MM.1S (cell line): ENCODE data around the gene DSCAML1.
"Not testable (repeated sequence)": the region's sequence is repeated elsewhere in the genome, so short reads cannot be mapped to it uniquely, and the experiment has no call there.

ENCODE experiments used
- DNase-seq: peaks from one replicate; pipeline ENCODE4 v3.0.0-alpha.2; 2015
- H2AFZ ChIP-seq: fragments of 300-600 bp; sonication (generic); 2 replicates; pipeline ENCODE4 v1.6.0; 2016; ENCODE audit warnings: antibody characterized with exemption, low read length
- H3F3A ChIP-seq: fragments of 300-600 bp; sonication (generic); 2 replicates; pipeline ENCODE4 v1.6.1; 2016; ENCODE audit warnings: mild to moderate bottlenecking, antibody characterized with exemption, low read length, moderate library complexity, mixed read lengths; ENCODE audit not compliant: insufficient read depth
- H3K27ac ChIP-seq: fragments of 300-600 bp; sonication (generic); 2 replicates; pipeline ENCODE4 v1.5.1; 2016; ENCODE audit warnings: mild to moderate bottlenecking, low read length
- H3K27me3 ChIP-seq: fragments of 300-600 bp; sonication (generic); replicated peaks from 2 replicates; pipeline ENCODE4 v1.6.0; 2016; ENCODE audit warnings: low read length; ENCODE audit not compliant: insufficient read depth
- H3K36me3 ChIP-seq: fragments of 300-600 bp; sonication (generic); replicated peaks from 2 replicates; pipeline ENCODE4 v1.6.1; 2016; ENCODE audit warnings: mild to moderate bottlenecking, low read length, mixed read lengths; ENCODE audit not compliant: insufficient read depth
- H3K4me1 ChIP-seq: fragments of 300-600 bp; sonication (generic); 2 replicates; pipeline ENCODE4 v1.6.1; 2016; ENCODE audit warnings: low read length, mixed read lengths
- H3K4me2 ChIP-seq: fragments of 300-600 bp; sonication (generic); 2 replicates; pipeline ENCODE4 v1.6.0; 2016; ENCODE audit warnings: low read depth, low read length
- H3K4me3 ChIP-seq: fragments of 300-600 bp; sonication (generic); 2 replicates; pipeline ENCODE4 v1.5.1; 2016; ENCODE audit warnings: low read length, mixed read lengths
- H3K79me2 ChIP-seq: fragments of 300-600 bp; sonication (generic); 2 replicates; pipeline ENCODE4 v1.6.1; 2016; ENCODE audit warnings: mixed run types, low read length, mixed read lengths
- H3K9ac ChIP-seq: fragments of 300-600 bp; sonication (generic); 2 replicates; pipeline ENCODE4 v1.6.1; 2016; ENCODE audit warnings: low read length, mixed read lengths
- H3K9me2 ChIP-seq: fragments of 300-600 bp; sonication (generic); replicated peaks from 2 replicates; pipeline ENCODE4 v1.6.1; 2016; ENCODE audit warnings: mild to moderate bottlenecking, low read length, mixed read lengths; ENCODE audit not compliant: insufficient read depth
- H3K9me3 ChIP-seq: fragments of 300-600 bp; sonication (generic); replicated peaks from 2 replicates; pipeline ENCODE4 v1.6.1; 2016; ENCODE audit warnings: mild to moderate bottlenecking, low read length, mixed read lengths; ENCODE audit not compliant: insufficient read depth
- H4K20me1 ChIP-seq: fragments of 300-600 bp; sonication (generic); 2 replicates; pipeline ENCODE4 v1.6.1; 2016; ENCODE audit warnings: mild to moderate bottlenecking, low read length, moderate library complexity, mixed read lengths; ENCODE audit not compliant: insufficient read depth
- CTCF ChIP-seq: fragments of 300-600 bp; sonication (generic); IDR thresholded peaks from 2 replicates; pipeline ENCODE4 v1.5.1; 2016; ENCODE audit warnings: antibody characterized with exemption, low read length, mixed read lengths
- EZH2 ChIP-seq: fragments of 300-600 bp; sonication (generic); optimal IDR thresholded peaks from 2 replicates; pipeline ENCODE3; 2017; ENCODE audit warnings: low read depth, mild to moderate bottlenecking, antibody characterized with exemption, low read length, mixed read lengths
- EZH2phosphoT487 ChIP-seq: fragments of 300-600 bp; sonication (generic); IDR thresholded peaks from 2 replicates; pipeline ENCODE4 v1.6.1; 2018; ENCODE audit warnings: antibody characterized with exemption, low read length

The DSCAML1 gene

DNA sequence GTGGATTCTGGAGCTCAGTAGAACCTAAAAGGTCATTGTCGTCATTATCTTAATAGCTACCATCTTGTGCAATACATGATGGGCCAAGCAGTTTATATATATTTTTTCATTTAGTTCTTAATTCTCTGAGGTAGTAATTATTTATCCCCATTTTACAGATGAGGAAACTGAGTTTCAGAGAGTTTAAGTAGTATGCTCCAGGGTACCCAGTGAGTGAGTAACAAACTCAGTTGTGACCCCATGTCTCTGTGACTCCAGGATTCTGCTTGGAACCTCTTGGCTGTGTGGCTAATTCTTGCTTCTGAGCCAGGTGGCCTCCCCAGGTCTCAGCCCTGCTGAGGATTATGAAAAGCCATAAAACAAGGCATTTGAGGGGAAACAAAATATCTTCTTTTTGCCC, 386.8 kb downstream of the DSCAML1 start:
- H3K9ac ChIP-seq, result no peak overlapping the region
- H3K79me2 ChIP-seq, result no peaks in the 10 kb centered on the region
- H2AFZ ChIP-seq, result no peak overlapping the region
- H3K9me3 ChIP-seq, result no peaks in the 10 kb centered on the region
- H3K36me3 ChIP-seq, result no peaks in the 10 kb centered on the region
- H3K27ac ChIP-seq, result no peak overlapping the region
- no peaks in the 10 kb centered on the region for H3K4me1 ChIP-seq
- no peak overlapping the region for H3K4me3 ChIP-seq
- H3K4me2 ChIP-seq, result no peak overlapping the region
- no peaks in the 10 kb centered on the region for H3K27me3 ChIP-seq
- DNase-seq, result no peak
- no peaks in the 10 kb centered on the region for H3K9me2 ChIP-seq
- no peaks in the 10 kb centered on the region for H3F3A ChIP-seq
- TF ChIP-seq EZH2 (no peak), CTCF (no peak), EZH2phosphoT487 (no peak)
- H4K20me1 ChIP-seq, result no peaks in the 10 kb centered on the region

DNA sequence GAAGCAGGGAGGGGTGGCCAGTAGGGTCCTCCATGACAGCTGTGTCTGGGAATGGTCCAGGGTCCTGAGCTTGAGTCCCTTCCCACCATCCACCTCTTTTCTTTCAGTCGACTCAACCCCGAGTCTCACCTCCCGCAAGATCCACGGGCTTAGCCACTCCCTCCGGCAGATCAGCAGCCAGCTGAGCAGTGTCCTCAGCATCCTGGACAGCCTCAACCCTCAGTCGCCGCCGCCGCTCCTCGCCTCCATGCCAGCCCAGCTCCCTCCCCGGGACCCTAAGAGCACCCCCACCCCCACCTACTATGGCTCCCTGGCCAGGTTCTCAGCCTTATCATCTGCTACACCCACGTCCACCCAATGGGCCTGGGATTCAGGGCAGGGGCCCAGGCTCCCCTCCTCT, 387.5 kb downstream of the DSCAML1 start:
- no peaks in the 10 kb centered on the region for H3K27me3 ChIP-seq
- no peaks in the 10 kb centered on the region for H3K79me2 ChIP-seq
- no peaks in the 10 kb centered on the region for H3K9me3 ChIP-seq
- no peak overlapping the region for H3K4me3 ChIP-seq
- no peak for DNase-seq
- no peaks in the 10 kb centered on the region for H3F3A ChIP-seq
- no peak overlapping the region for H3K4me2 ChIP-seq
- H3K27ac ChIP-seq, result no peak overlapping the region
- H3K36me3 ChIP-seq, result no peaks in the 10 kb centered on the region
- no peaks in the 10 kb centered on the region for H4K20me1 ChIP-seq
- no peak overlapping the region for H3K9ac ChIP-seq
- TF ChIP-seq EZH2phosphoT487 (no peak), EZH2 (no peak), CTCF (no peak)
- no peak overlapping the region for H2AFZ ChIP-seq
- H3K9me2 ChIP-seq, result no peaks in the 10 kb centered on the region
- no peaks in the 10 kb centered on the region for H3K4me1 ChIP-seq

GRCh38 chr11:117408356-117408755, 388.7 kb downstream of the DSCAML1 start:
- Histone ChIP-seq H3K9me3 (no peaks in the 10 kb centered on the region), H3F3A (no peaks in the 10 kb centered on the region), H3K36me3 (no peaks in the 10 kb centered on the region), H2AFZ (no peak overlapping the region), H3K4me3 (no peak overlapping the region), H3K27ac (no peak overlapping the region), H3K4me1 (no peaks in the 10 kb centered on the region), H3K4me2 (no peak overlapping the region), H3K9me2 (no peaks in the 10 kb centered on the region), H4K20me1 (no peaks in the 10 kb centered on the region), H3K27me3 (no peaks in the 10 kb centered on the region), H3K9ac (no peak overlapping the region), H3K79me2 (no peaks in the 10 kb centered on the region)
- no peak for TF ChIP-seq CTCF
- no peak for TF ChIP-seq EZH2phosphoT487
- TF ChIP-seq EZH2, result no peak
- no peak for DNase-seq

DNA sequence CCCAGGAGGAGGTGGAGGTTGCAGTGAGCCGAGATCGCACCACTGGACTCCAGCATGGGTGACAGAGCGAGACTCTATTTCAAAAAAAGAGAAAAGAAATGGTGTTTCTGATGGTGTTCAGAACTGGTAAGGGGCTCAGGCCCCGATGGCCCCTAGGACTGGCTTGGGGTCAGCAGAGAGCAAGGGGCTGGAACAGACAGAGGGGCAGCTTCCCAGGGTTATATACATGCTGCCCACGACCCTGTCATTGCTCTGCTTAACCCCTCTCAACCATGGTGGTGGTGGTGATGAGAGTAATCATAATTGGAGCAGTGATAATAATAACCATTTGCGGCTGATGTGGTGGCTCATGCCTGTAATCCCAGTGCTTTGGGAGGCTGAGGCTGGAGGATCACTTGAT, 390.0 kb downstream of the DSCAML1 start:
- H3K9me3 ChIP-seq, result no peaks in the 10 kb centered on the region
- no peaks in the 10 kb centered on the region for H3K9me2 ChIP-seq
- H3K27me3 ChIP-seq, result no peaks in the 10 kb centered on the region
- H3K36me3 ChIP-seq, result no peaks in the 10 kb centered on the region
- H3K9ac ChIP-seq, result no peak overlapping the region
- H3K4me3 ChIP-seq, result no peak overlapping the region
- H3F3A ChIP-seq, result no peaks in the 10 kb centered on the region
- H3K4me1 ChIP-seq, result no peaks in the 10 kb centered on the region
- H2AFZ ChIP-seq, result no peak overlapping the region
- H3K4me2 ChIP-seq, result no peak overlapping the region
- TF ChIP-seq EZH2, result no peak
- no peak for TF ChIP-seq EZH2phosphoT487
- no peak for TF ChIP-seq CTCF
- no peaks in the 10 kb centered on the region for H3K79me2 ChIP-seq
- no peak for DNase-seq
- H4K20me1 ChIP-seq, result no peaks in the 10 kb centered on the region
- no peak overlapping the region for H3K27ac ChIP-seq

DNA sequence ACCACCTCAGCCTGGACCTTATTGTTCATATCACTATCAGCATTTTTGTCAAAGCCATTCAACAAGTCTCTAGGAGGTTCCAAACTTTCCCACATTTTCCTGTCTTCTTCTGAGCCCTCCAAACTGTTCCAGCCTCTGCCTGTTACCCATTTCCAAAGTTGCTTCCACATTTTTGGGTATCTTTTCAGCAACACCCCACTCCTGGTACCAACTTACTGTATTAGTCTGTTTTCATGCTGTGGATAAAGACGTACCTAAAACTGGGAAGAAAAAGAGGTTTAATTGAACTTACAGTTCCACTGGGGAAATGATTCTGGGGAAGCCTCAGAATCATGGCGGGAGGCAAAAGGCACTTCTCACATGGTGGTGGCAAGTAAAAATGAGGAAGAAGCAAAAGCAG, 391.1 kb downstream of the DSCAML1 start:
- H3K36me3 ChIP-seq, H3F3A ChIP-seq, H3K4me3 ChIP-seq, H3K9me2 ChIP-seq, H3K27ac ChIP-seq, H3K4me1 ChIP-seq, H3K27me3 ChIP-seq, H3K9me3 ChIP-seq, H4K20me1 ChIP-seq, H2AFZ ChIP-seq, H3K4me2 ChIP-seq, H3K79me2 ChIP-seq, DNase-seq, H3K9ac ChIP-seq: not testable (repeated sequence)
